Measurements from ENCODE around the gene DDC. TPM values are rescaled to one million over a fixed set of nuclear protein-coding genes. Genes with fewer than 3 reads are reported as not detected.
A peak's percentile ranks its signal among the peaks of the same experiment; 100 is the strongest.

The DDC gene
- total RNA-seq, 1 donor from 2014 or later: 3.8 TPM

DNA sequence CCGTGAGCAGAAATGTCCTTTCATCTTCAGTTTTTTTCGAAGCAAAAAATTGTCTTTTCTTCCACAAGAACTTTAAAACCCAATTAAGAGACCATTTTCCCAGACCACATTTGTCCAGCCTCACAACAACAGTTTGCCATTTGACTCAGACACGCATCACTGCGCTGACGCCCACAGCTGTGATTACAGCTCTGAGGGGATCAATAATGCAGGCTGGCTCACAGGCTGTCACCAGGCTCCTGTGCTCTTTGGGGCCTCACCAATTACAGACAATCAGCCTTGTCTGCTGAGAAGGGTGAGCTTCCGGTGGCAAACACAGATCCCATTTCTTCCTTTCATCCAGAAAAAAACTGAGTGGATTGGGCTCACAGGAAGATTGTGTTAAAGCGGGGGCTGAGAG lies 33.3 kb downstream of the DDC start:
- peak; percentile 82 for DNase-seq
- H3K4me3 Mint-ChIP-seq (ENCODE audit: unreplicated experiment): peak overlapping the region; percentile 81
- TF ChIP-seq, protein P1, sequence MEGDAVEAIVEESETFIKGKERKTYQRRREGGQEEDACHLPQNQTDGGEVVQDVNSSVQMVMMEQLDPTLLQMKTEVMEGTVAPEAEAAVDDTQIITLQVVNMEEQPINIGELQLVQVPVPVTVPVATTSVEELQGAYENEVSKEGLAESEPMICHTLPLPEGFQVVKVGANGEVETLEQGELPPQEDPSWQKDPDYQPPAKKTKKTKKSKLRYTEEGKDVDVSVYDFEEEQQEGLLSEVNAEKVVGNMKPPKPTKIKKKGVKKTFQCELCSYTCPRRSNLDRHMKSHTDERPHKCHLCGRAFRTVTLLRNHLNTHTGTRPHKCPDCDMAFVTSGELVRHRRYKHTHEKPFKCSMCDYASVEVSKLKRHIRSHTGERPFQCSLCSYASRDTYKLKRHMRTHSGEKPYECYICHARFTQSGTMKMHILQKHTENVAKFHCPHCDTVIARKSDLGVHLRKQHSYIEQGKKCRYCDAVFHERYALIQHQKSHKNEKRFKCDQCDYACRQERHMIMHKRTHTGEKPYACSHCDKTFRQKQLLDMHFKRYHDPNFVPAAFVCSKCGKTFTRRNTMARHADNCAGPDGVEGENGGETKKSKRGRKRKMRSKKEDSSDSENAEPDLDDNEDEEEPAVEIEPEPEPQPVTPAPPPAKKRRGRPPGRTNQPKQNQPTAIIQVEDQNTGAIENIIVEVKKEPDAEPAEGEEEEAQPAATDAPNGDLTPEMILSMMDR (IDR thresholded peaks at IDR 0.05; ENCODE audit: partially characterized antibody, unreplicated experiment): no peak
- H3K9me3 Mint-ChIP-seq (ENCODE audit: unreplicated experiment): peaks cover 22% of the 10 kb centered on the region
- H3K27me3 Mint-ChIP-seq (ENCODE audit: unreplicated experiment): peaks cover 17% of the 10 kb centered on the region
- peak overlapping the region; percentile 98 for H3K27ac Mint-ChIP-seq (ENCODE audit: unreplicated experiment)
- peaks cover 28% of the 10 kb centered on the region for H3K4me1 Mint-ChIP-seq (ENCODE audit: low read depth, unreplicated experiment)
- H3K36me3 Mint-ChIP-seq (ENCODE audit: unreplicated experiment): no peaks in the 10 kb centered on the region

DNA sequence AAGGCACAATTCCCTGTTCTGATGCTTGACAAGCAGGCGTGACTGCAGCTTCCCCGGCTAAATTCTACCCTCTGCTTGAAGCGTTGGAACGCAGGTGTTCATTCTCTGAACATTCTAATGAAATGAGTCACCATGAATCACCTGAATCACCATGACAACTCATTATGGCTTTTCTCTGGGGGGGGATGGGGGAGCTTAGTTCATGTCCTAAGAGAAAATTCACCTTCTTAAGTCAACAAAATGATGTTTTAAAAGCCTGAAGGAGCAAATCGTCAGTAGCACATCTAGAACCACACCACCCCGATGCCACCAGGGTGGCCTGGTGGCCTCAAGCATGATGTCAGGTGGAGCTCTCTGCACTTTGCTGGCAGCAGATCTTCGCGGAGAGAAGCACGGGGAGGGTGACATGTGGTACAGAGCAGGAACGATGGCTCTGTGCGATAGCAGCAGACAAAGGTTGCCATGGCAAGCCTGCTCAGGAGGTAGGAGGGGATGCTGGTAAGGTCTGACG lies 33.7 kb downstream of the DDC start:
- H3K27ac Mint-ChIP-seq (ENCODE audit: unreplicated experiment): peak overlapping the region; percentile 98
- H3K27me3 Mint-ChIP-seq (ENCODE audit: unreplicated experiment): peaks cover 17% of the 10 kb centered on the region
- H3K4me3 Mint-ChIP-seq (ENCODE audit: unreplicated experiment): peak overlapping the region; percentile 81
- TF ChIP-seq, protein P1 (IDR thresholded peaks at IDR 0.05; ENCODE audit: partially characterized antibody, unreplicated experiment): no peak
- no peaks in the 10 kb centered on the region for H3K36me3 Mint-ChIP-seq (ENCODE audit: unreplicated experiment)
- DNase-seq: peak; percentile 69
- peaks cover 22% of the 10 kb centered on the region for H3K9me3 Mint-ChIP-seq (ENCODE audit: unreplicated experiment)
- peaks cover 28% of the 10 kb centered on the region for H3K4me1 Mint-ChIP-seq (ENCODE audit: low read depth, unreplicated experiment)

DNA sequence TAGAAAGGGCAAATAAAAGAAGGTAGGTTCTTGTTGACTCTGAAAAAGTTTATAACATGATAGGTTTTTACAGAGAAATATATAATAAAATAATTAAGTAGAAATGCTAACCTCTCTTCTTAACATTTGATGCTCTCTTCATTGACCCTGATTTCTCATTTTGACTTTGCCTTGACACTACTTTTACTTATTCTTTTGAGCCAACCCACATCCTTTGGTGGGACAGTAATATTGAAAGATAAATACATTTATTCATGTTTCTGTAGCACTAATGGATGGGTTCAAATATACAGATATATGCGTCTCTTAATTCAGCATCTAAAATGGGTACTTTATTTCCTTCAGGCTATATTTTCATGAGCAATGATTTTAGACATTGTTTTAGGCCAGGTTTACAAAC lies 34.4 kb downstream of the DDC start:
- Mint-ChIP-seq H3K4me1 (ENCODE audit: low read depth, unreplicated experiment) (peaks cover 28% of the 10 kb centered on the region), H3K36me3 (ENCODE audit: unreplicated experiment) (no peaks in the 10 kb centered on the region), H3K27ac (ENCODE audit: unreplicated experiment) (peak overlapping the region; percentile 98), H3K27me3 (ENCODE audit: unreplicated experiment) (peaks cover 17% of the 10 kb centered on the region), H3K4me3 (ENCODE audit: unreplicated experiment) (peak overlapping the region; percentile 81), H3K9me3 (ENCODE audit: unreplicated experiment) (peaks cover 22% of the 10 kb centered on the region)
- TF ChIP-seq, protein P1 (IDR thresholded peaks at IDR 0.05; ENCODE audit: partially characterized antibody, unreplicated experiment): no peak
- DNase-seq: no peak

DNA sequence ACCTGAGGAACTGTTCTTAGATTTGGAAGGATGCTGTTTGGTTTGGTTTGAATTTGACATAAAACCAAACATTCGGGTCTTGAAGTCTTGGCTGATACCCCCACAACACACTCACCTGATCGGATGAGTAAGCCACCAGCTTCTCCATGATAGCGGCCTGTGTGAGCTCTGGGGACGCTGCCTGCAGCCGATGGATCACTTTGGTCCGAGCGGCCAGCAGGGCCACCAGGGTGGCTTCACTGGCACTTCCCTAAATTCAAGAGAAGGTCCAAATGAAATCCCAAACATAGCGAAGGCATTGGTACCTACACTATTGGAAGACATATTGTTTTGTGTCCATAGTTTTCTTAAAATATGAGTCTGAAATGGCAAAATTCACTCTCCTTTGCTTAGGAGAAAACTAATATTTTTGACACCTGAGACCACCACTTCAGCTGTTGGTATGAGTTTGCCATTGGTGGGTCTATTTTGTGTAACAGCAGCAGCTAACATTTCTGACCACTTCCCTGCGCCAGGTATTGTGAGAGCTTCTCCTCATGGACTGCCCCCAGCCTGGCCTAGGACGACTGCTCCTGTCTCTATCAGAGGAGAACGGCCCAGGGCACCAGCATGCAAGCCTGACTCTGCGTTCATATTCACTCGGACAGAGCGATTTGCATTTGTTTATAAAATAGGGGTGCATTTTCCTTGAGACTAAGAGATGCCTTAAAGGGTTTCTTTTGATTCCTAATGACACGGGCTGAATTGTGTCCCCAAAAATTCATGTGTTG lies 35.9 kb downstream of the DDC start:
- peaks cover 13% of the 10 kb centered on the region for H3K27me3 Mint-ChIP-seq (ENCODE audit: unreplicated experiment)
- H3K36me3 Mint-ChIP-seq (ENCODE audit: unreplicated experiment): peaks cover 5% of the 10 kb centered on the region
- peaks cover 21% of the 10 kb centered on the region for H3K9me3 Mint-ChIP-seq (ENCODE audit: unreplicated experiment)
- no peak overlapping the region for H3K27ac Mint-ChIP-seq (ENCODE audit: unreplicated experiment)
- H3K4me1 Mint-ChIP-seq (ENCODE audit: low read depth, unreplicated experiment): peaks cover 23% of the 10 kb centered on the region
- DNase-seq: no peak
- TF ChIP-seq, protein P1 (IDR thresholded peaks at IDR 0.05; ENCODE audit: partially characterized antibody, unreplicated experiment): no peak
- H3K4me3 Mint-ChIP-seq (ENCODE audit: unreplicated experiment): no peak overlapping the region

All from glutamatergic neuron (in vitro differentiated cells).